Astrocyte of the cerebellum (primary cell): ENCODE measurements around the gene PIGU.
"Not testable (repeated sequence)": the region's sequence is repeated elsewhere in the genome, so short reads cannot be mapped to it uniquely, and the experiment has no call there.

ENCODE experiments used
- DNase-seq: peaks from one replicate; pipeline ENCODE4 v3.0.0-alpha.2; 2011; ENCODE audit warnings: low read depth
- H3K4me3 ChIP-seq: 2 replicates; pipeline ENCODE4 v1.5.1; 2011; ENCODE audit warnings: mild to moderate bottlenecking, low read depth, low read length, moderate library complexity
- in situ Hi-C: cut with HindIII; loops from 2 replicates; pipeline ENCODE4 v1.10.0; 2017; ENCODE audit warnings: low sequenced_read_pairs
- TF ChIP-seq, protein P1 (sequence below): IDR thresholded peaks from 2 replicates; pipeline ENCODE4 v1.5.1; 2012; ENCODE audit warnings: low read length, low read depth, moderate library complexity, mild to moderate bottlenecking; ENCODE audit errors: missing control alignments

The PIGU gene

DNA sequence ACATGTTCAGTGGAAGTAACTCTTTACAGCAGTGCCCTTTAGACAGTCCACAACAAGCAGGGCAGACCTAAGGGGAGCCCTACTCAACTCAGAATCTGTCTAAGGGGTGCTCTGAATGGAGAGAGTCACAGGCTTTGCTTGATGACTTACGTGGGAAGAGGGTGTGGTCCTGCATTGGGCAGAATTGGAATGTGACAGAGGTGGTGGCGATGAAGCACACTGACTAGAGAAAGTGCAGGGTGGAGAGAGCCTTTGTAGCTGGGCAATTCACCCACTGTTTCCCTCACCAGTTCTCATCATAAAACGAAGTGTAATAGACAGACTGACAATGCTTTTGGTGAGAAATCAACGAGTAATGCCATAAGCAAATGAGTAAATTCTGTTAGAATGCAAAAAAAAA lies 38.5 kb upstream of the PIGU start:
- TF ChIP-seq, protein P1, sequence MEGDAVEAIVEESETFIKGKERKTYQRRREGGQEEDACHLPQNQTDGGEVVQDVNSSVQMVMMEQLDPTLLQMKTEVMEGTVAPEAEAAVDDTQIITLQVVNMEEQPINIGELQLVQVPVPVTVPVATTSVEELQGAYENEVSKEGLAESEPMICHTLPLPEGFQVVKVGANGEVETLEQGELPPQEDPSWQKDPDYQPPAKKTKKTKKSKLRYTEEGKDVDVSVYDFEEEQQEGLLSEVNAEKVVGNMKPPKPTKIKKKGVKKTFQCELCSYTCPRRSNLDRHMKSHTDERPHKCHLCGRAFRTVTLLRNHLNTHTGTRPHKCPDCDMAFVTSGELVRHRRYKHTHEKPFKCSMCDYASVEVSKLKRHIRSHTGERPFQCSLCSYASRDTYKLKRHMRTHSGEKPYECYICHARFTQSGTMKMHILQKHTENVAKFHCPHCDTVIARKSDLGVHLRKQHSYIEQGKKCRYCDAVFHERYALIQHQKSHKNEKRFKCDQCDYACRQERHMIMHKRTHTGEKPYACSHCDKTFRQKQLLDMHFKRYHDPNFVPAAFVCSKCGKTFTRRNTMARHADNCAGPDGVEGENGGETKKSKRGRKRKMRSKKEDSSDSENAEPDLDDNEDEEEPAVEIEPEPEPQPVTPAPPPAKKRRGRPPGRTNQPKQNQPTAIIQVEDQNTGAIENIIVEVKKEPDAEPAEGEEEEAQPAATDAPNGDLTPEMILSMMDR = no peak
- in situ Hi-C loops = no loop called here
- DNase-seq = no peak
- no peak overlapping the region for H3K4me3 ChIP-seq

DNA sequence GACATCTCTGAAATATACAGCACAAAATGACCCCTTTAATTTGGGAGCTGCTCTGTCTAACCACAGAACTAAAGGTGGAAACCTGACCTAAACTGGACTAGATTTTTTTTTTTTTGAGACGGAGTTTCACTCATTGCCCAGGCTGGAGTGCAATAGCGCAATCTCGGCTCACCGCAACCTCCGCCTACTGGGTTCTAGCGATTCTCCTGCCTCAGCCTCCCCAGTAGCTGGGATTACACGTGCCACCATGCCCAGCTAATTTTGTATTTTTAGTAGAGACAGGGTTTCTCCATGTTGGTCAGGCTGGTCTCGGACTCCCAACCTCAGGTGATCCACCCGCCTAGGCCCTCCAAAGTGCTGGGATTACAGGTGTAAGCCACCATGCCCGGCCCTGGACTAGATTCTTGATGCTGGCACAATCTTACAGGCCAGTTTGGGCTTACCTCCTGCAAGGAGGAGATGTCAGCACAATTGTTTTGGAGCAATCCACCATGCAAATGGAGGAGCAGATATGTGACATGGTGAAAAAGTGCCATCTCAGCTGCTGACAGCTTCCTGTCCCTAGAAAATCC lies 37.1 kb upstream of the PIGU start:
- DNase-seq, in situ Hi-C loops, H3K4me3 ChIP-seq: not testable (repeated sequence)

DNA sequence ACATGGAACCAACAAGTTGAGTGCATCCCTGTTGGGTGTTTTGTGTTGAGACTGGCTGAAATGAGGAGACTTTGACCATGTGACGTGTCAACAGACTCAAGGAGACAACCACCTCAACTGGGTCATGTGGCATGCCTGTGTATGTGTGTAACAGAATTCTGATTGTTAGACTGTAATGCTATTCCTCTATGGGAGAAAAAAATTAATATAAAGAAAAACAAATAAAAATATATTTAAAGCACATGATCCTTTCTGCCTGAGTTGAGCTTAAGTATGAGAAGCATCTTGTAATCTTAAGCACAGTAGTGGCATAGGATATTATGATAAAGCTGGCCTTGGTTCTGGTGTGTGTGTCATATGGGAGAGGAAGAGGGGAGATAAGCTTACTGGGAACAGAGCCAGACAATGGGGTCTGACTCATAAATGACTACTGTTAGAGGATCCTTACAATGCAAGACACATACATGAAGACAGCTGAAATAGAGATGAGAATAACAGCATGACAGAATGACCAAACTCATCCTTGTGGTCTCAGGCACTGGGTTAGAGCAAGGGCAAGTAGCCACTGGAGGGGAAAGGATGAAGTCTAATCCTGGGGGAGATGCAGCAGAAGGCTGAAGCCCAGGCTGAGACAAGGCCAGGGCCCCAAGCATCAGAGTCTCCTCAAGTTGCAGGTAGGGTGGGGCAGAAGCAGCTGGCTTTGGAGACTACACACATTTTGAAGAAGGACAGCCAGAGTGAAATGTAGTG lies 36.5 kb upstream of the PIGU start:
- TF ChIP-seq, protein P1 = no peak
- H3K4me3 ChIP-seq = no peak overlapping the region
- peak; percentile 96 for DNase-seq
- in situ Hi-C loops = no loop called here

DNA sequence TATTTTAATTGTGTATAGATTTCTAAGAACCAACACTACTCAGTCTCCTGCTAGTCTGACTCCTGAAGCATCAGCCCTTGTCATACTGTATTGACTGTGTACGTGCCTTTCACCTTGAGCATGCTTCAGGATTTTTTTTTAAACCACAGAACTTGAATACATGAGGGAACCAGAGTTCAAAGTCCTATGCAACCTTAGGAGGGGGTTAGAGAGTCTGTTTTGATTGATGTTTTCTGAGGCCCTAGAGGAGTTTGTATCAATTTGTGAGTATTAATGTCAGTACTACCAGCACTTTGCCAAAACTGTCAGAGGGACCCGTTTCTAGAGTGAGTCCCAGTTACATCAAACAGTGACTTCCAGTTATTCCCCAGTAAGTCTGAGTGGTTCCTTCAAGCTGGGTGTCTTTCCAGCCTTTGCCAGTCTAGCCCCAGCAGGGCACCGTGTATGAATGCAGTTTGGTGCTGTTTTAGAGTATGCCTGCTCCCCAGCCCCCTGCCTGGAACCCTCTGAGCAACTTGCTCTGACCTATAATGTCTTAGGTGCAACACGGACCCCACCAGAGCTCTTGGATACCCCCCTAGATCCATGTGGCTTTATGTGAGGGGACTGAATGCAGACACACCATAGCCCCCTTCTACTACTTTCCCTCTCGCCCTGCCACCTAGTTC lies 35.8 kb upstream of the PIGU start:
- H3K4me3 ChIP-seq = no peak overlapping the region
- TF ChIP-seq, protein P1 = no peak
- in situ Hi-C loops = no loop called here
- DNase-seq = no peak

DNA sequence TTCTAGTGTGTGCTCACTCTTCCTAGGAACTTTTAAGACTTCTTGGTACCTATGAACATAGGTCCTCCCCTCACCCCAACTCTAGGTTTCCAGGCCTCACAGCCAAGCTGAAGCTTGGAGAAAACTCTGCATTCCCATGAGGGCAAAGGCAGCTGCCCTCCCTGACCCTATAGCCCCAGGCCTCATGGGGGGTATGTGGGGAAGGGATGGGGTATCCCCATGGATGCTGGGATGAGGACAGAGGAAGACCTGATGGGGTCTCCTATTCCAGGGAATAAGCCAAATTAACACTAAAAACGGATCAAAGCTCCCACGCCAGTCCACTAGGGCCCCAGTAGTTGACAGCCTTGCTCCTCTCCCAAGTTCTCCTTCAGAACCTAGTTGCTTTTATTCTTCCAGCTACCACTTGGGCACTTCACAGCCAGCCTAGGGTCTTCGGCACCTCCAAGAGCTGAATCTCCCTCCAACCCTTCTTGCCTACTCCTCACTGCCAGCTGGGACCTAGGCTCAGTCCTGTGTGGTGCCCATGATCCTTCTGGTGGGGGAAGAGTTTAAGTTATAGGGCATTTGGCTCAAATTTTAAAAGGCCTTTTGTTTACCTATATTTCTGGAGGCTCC lies 35.0 kb upstream of the PIGU start:
- in situ Hi-C loops = no loop called here
- H3K4me3 ChIP-seq = no peak overlapping the region
- TF ChIP-seq, protein P1 = no peak
- no peak for DNase-seq

DNA sequence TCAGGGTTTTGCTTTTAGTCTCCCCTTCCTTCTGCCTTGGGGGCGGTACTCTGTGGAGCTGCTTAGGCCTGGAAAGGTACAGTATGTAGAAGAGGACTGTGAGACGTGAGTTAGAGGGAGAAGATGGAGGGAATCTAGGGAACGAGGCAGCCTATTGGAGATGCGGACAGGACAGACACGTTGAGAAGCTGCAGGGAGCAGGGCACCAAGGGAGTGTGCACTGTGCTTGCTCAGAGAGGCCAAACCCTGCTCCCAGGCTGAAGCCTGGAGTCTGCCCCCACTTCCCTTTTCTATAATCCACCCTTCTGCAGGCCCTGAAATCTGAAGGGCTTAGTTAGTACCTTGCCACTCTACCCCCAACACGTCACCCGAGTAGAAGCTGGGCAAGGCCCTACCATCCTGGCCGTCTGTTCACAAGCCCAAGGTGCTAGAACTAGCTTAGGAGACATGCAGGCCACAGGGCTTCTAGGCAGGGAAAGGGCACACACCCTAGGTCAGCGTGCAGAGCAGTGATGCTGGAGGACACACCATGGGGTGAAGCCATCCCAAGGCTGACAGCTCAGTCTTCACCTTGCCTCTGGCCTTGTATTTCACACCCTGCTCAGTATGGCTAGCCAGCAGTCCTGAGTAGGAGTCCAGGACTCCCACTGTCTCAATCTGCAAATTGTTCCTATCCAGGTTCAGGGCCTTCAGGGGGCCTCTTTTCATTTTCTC lies 34.1 kb upstream of the PIGU start:
- in situ Hi-C loops = no loop called here
- TF ChIP-seq, protein P1 = no peak
- no peak overlapping the region for H3K4me3 ChIP-seq
- DNase-seq = no peak
